ENCODE data around the gene ZBED4.
"Not testable (repeated sequence)": the region's sequence is repeated elsewhere in the genome, so short reads cannot be mapped to it uniquely, and the experiment has no call there.

The ZBED4 gene

GRCh38 chr22:49826603-49827270 lies 26.9 kb upstream of the ZBED4 start:
- no peak for DNase-seq

- no peak for DNase-seq
Observed at GRCh38 chr22:49827271-49827852, 26.3 kb upstream of the ZBED4 start.

GRCh38 chr22:49827853-49828598 lies 25.6 kb upstream of the ZBED4 start, which contains the start of gene BRD1:
Gene BRD1 (minus strand): TSS chr22:49827873. CDS start chr22:49824317, 3,556 bp downstream.
- DNase-seq: no peak

GRCh38 chr22:49828599-49828965 lies 25.1 kb upstream of the ZBED4 start:
- no peak for DNase-seq

GRCh38 chr22:49829044-49829853 lies 24.4 kb upstream of the ZBED4 start:
- no peak for DNase-seq

GRCh38 chr22:49833340-49834007 lies 20.2 kb upstream of the ZBED4 start:
- DNase-seq: no peak

- no peak for DNase-seq
Observed at GRCh38 chr22:49838771-49839717, 14.6 kb upstream of the ZBED4 start.

GRCh38 chr22:49845241-49845640 lies 8.4 kb upstream of the ZBED4 start:
- no peak for DNase-seq

- DNase-seq: no peak
Observed at GRCh38 chr22:49845666-49846459, 7.8 kb upstream of the ZBED4 start.

- DNase-seq: no peak
Observed at GRCh38 chr22:49847751-49848689, 5.6 kb upstream of the ZBED4 start.

- no peak for DNase-seq
Observed at GRCh38 chr22:49848690-49849160, 4.9 kb upstream of the ZBED4 start.

GRCh38 chr22:49849161-49850020 lies 4.3 kb upstream of the ZBED4 start:
- no peak for DNase-seq

GRCh38 chr22:49850021-49850911 lies 3.4 kb upstream of the ZBED4 start:
- DNase-seq: no peak

GRCh38 chr22:49850959-49851802 lies 2.5 kb upstream of the ZBED4 start:
- no peak for DNase-seq

- DNase-seq: not testable (repeated sequence)
Observed at GRCh38 chr22:49852568-49852897, 1.1 kb upstream of the ZBED4 start.

Data from NCI-H1092 treated with DMSO at 0.1 percent for 48 hours (cell line).